Cardiac muscle cell (in vitro differentiated cells and primary cell): ENCODE data around the gene SZRD1. TPM values are rescaled to one million over a fixed set of nuclear protein-coding genes. Genes with fewer than 3 reads are reported as not detected.

Experiments used
- DNase-seq, 2 donors: peaks; one replicate each; pipeline versions ENCODE4 v3.0.0 to v3.0.0-alpha.2; 2010 to 2017; ENCODE audit warnings: low read depth in 1 of 2, low spot score in 1 of 2
- H3K27ac ChIP-seq: fragments of 200-600 bp; sonication (generic); 2 replicates; pipeline ENCODE4 v1.5.1; 2016
- H3K27me3 ChIP-seq: fragments of 200-600 bp; sonication (generic); 2 replicates; pipeline ENCODE4 v1.6.0; 2016; ENCODE audit warnings: control low read depth
- H3K36me3 ChIP-seq: fragments of 200-600 bp; sonication (generic); 2 replicates; pipeline ENCODE4 v1.5.1; 2016; ENCODE audit warnings: control low read depth
- H3K4me1 ChIP-seq: fragments of 200-600 bp; sonication (generic); 2 replicates; pipeline ENCODE4 v1.8.1; 2017; ENCODE audit warnings: low read depth, mild to moderate bottlenecking, mixed run types
- H3K4me3 ChIP-seq: fragments of 200-600 bp; sonication (generic); 2 replicates; pipeline ENCODE4 v1.5.1; 2016; ENCODE audit warnings: mild to moderate bottlenecking
- H3K9me3 ChIP-seq: fragments of 200-600 bp; sonication (generic); 2 replicates; pipeline ENCODE4 v1.5.1; 2017; ENCODE audit warnings: low read depth, mild to moderate bottlenecking, control low read depth
- polyA plus RNA-seq: library from polyadenylated mRNA; unstranded; fragments of >200 nt; fragmentation: Nextera tagmentation; extraction: Ambion mirVana; gene quantifications from 2 replicates; pipeline ENCODE4 v1.2.1, GENCODE V29; 2016
- total RNA-seq: library from RNA; depleted of rRNA; stranded (reverse); fragments of >200 nt; gene quantifications from 2 replicates; pipeline ENCODE4 v1.2.3, GENCODE V29; 2016
- TF ChIP-seq, protein P1 (sequence below): IDR thresholded peaks from 2 replicates; pipeline ENCODE4 v1.5.1; 2012; ENCODE audit warnings: low read depth, mild to moderate bottlenecking, low read length

Gene SZRD1
- total and polyA plus RNA-seq, 2 experiments from 2014 or later: 53.1 to 81.7 TPM

DNA sequence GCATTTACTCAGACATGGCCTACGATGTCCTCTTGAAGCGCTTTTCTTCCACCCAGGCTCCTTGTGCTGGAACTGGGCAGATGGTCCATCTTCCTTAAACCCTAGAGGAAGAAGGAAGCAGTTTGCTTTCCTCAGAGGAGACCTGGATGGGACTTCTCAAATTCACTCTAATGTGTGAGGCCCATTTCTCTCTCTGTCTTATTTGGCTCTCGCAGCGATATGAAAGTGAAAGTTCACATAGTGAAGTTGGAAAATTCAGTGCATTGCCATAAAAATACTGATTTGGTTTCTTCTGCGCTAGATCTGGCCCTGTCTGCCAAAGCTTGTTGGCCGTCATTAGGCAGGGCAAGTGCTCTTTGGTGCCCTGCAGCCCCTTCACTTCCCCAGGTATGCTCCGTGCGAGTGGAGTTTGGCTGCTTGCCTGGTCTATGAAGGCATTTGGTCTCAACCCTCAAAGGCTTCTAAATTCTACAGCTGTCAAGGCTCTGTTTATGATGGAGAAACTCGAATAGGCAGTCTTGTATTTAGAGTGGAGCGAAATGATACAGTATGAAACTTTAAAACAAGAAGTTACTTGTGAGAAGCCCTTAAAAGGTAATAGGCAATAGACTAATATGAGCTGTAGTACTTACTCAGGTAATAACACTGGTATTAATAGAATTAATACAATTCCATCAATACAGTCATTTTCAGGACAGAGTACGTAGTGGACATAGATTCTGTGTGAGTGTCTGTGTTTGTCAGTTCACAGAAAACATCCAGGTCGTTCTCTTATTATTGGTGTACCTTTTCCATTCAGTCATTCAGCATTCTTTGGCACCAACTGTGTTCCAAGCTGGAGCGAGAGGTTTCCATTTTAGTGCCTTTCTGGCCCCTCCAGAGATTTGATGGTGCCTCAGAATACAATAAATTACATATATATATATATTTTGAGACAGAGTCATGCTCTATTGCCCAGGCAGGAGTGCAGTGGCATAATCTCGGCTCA is 20.5 kb downstream of the SZRD1 start:
- H3K4me3 ChIP-seq: no peak overlapping the region
- H3K27me3 ChIP-seq: no peaks in the 10 kb centered on the region
- TF ChIP-seq, protein P1, sequence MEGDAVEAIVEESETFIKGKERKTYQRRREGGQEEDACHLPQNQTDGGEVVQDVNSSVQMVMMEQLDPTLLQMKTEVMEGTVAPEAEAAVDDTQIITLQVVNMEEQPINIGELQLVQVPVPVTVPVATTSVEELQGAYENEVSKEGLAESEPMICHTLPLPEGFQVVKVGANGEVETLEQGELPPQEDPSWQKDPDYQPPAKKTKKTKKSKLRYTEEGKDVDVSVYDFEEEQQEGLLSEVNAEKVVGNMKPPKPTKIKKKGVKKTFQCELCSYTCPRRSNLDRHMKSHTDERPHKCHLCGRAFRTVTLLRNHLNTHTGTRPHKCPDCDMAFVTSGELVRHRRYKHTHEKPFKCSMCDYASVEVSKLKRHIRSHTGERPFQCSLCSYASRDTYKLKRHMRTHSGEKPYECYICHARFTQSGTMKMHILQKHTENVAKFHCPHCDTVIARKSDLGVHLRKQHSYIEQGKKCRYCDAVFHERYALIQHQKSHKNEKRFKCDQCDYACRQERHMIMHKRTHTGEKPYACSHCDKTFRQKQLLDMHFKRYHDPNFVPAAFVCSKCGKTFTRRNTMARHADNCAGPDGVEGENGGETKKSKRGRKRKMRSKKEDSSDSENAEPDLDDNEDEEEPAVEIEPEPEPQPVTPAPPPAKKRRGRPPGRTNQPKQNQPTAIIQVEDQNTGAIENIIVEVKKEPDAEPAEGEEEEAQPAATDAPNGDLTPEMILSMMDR: no peak
- no peaks in the 10 kb centered on the region for H3K9me3 ChIP-seq
- H3K27ac ChIP-seq: peak overlapping the region; percentile 1
- peak in 1 of 2 donors; percentile 42 for DNase-seq
- no peaks in the 10 kb centered on the region for H3K36me3 ChIP-seq
- H3K4me1 ChIP-seq: peaks cover 6% of the 10 kb centered on the region

- Histone ChIP-seq H3K27me3 (no peaks in the 10 kb centered on the region), H3K4me3 (no peak overlapping the region), H3K27ac (no peak overlapping the region), H3K4me1 (peaks cover 3% of the 10 kb centered on the region), H3K36me3 (peaks cover 23% of the 10 kb centered on the region), H3K9me3 (no peaks in the 10 kb centered on the region)
- no peak for DNase-seq
- TF ChIP-seq, protein P1: no peak
Measured at GRCh38 chr1:16391411-16391810, 24.4 kb downstream of the SZRD1 start.

GRCh38 chr1:16392740-16393569 is 25.9 kb downstream of the SZRD1 start:
- Histone ChIP-seq H3K27me3 (no peaks in the 10 kb centered on the region), H3K36me3 (peaks cover 32% of the 10 kb centered on the region), H3K4me1 (peaks cover 3% of the 10 kb centered on the region), H3K9me3 (no peaks in the 10 kb centered on the region), H3K27ac (peak overlapping the region; percentile 13), H3K4me3 (no peak overlapping the region)
- TF ChIP-seq, protein P1: no peak
- no peak for DNase-seq

DNA sequence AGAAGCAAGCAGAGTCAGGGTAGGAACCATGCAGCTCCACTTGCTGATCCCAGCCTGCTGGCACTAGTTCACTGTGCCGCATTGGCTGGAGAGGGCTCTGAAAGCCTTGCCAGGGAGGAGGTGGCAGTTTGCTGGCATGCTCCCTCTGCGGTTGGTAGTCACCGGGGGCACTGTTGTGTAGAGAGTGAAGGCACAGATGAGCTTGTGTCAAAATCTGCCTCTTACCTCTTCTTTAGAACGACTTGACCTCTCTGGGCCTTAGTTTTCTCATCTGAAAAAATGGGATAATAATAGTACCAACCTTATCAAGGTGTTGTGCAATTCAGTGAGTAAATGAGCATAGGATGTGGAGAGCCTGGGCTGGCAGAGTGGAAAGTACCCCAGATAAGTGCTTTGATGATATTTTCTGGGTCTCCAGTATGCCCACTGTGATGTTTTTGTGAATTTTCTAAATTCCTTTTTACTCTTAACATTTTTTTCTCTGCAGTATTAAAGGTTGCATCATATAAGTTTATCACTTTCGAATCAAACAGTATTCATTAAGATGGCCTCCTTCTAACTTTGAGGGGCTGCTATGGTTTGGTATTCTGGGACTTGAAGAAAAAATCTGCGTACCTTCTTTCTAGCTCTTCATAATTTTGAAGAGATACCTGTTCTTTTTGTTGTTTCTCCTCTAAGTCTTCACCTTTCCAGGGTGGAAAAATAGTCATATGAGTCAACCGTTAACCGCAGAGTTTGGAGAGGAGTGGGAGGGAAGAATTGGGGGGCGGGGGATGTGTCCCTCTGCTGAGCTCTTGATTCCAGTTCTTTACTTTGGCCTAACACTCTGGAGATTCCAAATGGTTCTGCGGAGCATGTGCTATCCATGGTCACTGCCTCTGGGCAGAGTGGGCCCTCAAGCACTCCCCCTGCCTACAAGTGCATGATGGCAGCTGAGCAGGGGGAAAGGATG is 26.8 kb downstream of the SZRD1 start:
- Histone ChIP-seq H3K9me3 (no peaks in the 10 kb centered on the region), H3K36me3 (peaks cover 32% of the 10 kb centered on the region), H3K27me3 (no peaks in the 10 kb centered on the region), H3K27ac (no peak overlapping the region), H3K4me1 (peaks cover 3% of the 10 kb centered on the region), H3K4me3 (no peak overlapping the region)
- TF ChIP-seq, protein P1: no peak
- peak in 1 of 2 donors; percentile 22 for DNase-seq

DNA sequence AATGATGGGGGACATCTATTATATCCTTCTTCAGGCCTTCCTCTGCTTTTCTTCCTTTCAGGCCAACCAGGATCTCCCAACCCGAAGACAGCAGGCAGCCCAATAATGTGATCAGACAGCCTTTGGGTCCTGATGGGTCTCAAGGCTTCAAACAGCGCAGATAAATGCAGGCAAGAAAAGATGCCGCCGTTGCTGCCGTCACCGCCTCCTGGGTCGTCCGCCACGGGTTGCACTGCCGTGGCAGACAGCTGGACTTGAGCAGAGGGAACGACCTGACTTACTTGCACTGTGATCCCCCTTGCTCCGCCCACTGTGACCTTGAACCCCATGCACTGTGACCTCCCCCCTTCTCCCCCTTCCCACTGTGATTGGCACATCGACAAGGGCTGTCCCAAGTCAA is 27.9 kb downstream of the SZRD1 start:
- TF ChIP-seq, protein P1: no peak
- Histone ChIP-seq H3K4me1 (no peaks in the 10 kb centered on the region), H3K27me3 (no peaks in the 10 kb centered on the region), H3K27ac (no peak overlapping the region), H3K9me3 (no peaks in the 10 kb centered on the region), H3K36me3 (peaks cover 32% of the 10 kb centered on the region), H3K4me3 (no peak overlapping the region)
- DNase-seq: no peak
